ENCODE results near the gene PARD6G.
"Not testable (repeated sequence)": the region's sequence is repeated elsewhere in the genome, so short reads cannot be mapped to it uniquely, and the experiment has no call there.

PARD6G gene

DNA sequence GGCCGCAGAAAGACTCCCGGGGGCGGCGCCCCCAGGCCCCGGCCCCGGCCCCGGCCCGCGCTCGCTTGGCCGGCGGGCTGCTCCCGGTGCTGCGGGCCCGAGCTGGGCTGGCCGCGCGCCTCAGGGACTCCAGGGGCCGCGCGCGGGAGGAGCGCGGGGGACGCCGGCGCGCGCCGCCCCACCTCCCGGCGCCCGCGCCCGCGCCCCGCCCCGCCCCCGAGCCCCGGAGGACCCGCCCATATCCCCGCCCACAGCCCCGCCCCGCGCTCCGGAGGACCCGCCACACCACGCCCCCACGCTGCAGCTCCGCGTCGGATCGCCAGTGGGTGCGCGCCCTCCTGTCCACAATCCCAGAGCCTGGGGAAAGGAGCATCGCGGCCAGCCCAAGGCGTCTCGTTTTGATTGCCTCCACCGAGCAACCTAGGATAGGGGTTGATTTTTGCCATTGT is at the start of gene PARD6G:
Gene PARD6G, minus strand, starts transcription at position 122 of the 449 bp plus-strand sequence. CDS start 166 bp downstream, outside the sequence.
- DNase-seq = peak; percentile 82

DNA sequence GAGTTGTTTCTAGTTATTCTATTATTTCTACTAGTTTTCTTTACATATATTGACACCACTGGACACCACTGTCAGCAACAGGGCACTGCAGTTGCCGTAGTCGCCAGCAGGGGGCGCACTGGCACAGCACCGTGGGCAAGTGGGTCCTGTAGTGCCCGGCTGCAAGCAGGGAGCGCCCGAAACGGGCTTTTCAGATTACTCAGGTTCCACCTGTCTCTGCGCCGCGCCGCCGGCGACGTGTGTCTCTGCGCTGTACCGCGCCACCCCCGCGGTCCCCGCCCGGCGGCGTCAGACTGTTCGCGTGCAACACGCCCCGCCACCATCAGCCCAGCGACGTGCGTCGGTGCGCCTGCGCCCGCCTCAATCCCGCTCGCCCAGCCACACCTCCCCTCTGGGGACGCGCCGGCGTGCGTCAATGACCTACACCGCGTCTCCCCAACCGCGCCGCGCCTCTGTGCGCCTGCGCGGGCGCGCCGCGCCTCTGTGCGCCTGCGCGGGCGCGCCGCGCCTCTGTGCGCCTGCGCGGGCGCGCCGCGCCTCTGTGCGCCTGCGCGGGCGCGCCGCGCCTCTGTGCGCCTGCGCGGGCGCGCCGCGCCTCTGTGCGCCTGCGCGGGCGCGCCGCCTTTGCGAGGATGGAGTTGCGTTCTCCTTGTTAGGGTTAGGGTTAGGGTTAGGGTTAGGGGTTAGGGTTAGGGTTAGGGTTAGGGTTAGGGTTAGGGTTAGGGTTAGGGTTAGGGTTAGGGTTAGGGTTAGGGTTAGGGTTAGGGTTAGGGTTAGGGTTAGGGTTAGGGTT is 15.1 kb upstream of the PARD6G start:
- not testable (repeated sequence) for DNase-seq

DNA sequence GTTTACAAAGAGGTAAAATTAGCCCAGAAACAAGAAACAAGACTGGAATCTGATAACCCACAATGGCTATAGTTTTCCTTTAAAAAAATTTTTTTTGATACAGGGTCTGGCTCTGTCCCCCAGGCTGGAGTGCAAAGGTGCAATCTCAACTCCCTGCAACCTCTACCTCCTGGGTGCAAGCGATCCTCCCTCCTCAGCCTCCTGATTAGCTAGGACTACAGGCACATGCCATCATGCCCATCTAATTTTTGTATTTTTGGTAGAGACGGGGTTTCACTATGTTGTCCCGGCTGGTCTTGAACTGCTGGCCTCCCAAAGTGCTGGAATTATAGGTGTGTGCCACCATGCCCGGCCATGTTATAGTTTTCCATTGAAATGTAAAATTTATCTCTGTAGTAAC is 12.3 kb upstream of the PARD6G start:
- DNase-seq = no peak

- DNase-seq = no peak
These were observed 11.3 kb upstream of the PARD6G start for GRCh38 chr18:80258640-80259039.

DNA sequence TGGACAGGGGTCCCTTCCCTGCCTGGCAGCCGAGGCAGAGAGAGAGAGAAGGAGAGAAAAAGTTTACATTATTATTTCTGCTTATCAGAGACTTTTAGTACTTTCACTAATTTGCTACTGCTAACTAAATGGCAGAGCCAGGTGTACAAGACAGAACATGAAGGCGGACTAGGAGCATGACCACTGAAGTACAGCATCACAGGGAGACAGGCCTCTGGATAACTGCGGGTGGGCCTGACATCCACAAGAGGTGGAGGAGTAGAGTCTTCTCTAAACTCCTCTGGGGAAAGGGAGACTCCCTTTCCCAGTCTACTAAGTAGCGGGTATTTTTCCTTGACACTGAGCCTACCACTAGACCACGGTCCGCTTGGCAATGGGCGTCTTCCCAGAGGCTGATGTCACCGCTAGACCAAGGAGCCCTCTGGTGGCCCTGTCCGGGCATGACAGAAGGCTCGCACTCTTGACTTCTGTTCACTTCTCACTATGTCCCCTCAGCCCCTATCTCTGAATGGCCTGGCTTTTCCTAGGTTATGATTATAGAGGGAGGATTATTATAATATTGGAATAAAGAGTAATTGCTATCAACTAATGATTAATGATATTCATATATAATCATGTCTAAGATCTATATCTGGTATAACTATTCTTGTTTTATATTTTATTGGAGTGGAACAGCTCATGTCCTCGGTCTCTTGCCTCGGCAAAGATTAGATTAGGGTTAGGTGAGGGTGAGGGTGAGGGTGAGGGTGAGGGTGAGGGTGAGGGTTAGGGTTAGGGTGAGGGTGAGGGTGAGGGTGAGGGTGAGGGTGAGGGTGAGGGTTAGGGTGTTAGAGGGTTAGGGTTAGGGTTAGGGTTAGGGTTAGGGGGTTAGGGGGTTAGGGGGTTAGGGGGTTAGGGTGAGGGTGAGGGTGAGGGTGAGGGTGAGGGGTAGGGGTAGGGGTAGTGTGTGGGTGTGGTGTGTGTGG is 10.5 kb upstream of the PARD6G start:
- not testable (repeated sequence) for DNase-seq

DNA sequence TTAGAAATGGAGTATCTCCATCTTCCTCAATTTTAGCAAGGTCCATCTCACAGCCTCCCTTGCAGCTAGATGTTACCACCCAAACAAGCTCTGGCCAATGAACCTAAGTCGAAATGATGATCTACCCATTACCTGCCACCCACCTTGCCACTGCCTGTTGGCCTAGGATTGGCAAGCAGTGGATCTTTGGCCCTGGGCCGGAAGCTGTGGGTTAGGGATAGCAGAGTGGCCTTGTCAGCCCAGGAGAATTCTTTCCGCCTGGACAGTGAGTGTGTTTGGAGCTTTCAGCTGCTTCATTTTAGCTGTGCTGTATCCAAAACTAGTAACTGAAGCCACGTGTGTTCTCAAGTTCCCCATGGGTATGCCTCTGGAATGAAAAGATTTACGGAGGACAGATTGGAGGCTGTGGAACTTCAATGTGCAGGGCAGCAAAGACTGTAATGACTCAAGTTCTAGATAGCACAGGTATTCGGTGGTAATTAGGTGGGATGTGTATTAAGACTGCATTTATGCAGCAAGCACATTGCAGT is 7.7 kb upstream of the PARD6G start:
- DNase-seq = no peak

DNA sequence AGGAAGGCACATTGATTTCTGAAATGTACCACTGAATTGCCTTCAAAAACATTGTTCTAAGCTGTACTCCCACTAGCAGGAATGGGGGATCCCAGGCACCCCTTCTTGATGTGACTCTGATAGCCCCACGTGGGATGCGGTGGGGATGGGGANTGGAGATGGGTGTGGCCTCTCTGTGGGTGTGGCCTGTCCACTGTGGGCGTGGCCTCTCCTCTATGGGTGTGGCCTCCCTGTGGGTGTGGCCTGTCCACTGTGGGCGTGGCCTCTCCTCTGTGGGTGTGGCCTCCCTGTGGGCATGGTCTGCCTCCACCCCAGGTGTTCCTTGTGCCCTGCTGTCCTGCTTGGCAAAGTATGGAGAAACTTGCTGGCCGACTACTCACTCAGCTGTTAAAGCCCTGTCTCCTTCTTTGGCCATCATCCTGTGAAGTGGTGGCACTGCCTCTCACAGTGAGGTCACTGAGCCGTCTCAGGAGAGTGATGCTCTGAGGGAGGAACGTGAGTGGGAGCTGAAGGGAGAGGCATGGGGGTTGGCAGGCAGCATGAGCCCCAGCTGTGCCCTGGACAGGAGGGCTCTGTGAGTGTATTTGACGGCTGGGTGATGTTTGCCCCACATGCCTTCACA is 6.7 kb upstream of the PARD6G start:
- DNase-seq = no peak

DNA sequence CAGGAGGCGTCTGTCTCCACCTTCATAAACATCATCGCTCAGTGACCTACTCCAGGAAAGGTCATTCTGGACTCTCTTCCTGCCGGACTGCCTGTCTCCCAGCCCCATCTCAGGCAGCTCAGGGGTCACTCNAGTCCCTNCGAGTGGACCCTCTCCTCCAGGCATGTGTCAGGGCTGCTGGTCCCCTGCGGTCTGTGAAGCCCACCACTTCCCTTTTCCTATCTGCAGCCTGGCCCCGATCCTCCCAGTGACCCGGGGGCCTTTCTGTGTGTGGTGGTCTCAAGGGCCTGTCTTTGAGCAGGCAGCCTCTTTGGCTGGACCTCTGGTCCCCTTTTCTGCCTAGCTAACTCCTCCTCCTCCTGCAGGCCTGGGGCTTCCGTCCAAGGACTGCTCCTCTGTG is 5.9 kb upstream of the PARD6G start:
- no peak for DNase-seq

- DNase-seq = no peak
These were observed 4.8 kb upstream of the PARD6G start for GRCh38 chr18:80252136-80252535.

GRCh38 chr18:80251700-80252099 is 4.4 kb upstream of the PARD6G start:
- no peak for DNase-seq

- no peak for DNase-seq
These were observed 3.5 kb upstream of the PARD6G start for GRCh38 chr18:80250740-80251364.

GRCh38 chr18:80249217-80250093 is 2.1 kb upstream of the PARD6G start:
- DNase-seq = no peak

DNA sequence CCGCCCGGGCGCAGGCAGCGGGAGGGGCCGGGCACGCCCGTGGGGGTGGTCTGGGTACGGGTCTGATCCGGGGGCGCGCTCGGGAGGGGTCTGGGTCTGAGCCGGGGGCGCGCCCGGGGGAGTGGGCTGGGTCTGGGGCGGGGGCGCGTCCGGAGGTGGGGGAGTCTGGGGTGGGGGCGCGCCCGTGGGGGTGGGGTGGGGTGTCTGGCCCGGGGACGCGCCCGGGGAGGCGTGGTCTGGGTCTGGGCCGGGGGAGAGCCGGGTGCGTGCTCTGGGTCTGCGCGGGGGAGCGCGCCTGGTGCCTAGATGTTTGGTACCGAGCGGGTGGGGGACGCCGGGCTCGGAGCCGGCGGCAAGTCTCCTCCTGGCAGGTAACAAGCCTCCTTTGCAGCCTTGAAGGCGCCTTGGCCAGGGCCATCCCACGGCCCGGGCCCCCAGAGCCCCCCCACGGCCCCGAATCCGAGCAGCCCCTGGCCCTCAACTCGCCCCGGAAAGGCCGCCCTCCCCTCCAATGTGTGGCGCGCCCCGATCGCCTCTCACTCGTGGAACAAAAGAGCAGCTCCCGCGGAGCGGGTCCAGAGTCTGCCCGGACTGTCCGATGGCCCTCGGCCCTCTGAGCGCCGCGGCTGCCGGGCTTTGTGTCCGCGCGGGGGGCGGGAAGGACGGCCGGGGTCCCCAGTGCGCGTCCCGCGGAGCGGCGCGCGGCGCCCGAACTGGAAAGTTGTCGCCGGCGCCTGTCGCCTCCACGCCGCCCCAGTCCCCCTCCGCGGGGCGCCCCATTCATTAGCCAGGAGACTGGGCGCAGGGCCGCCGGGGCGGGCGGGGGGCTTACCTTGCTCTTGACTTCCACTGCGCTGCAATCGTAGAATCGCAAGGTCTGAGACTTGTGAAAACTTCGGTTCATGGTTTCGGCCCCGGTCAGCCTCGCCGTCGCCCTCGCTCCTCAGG is 595 bp downstream of the PARD6G start:
- DNase-seq = peak; percentile 81

GRCh38 chr18:80245781-80246444 is 1.4 kb downstream of the PARD6G start:
- no peak for DNase-seq

DNA sequence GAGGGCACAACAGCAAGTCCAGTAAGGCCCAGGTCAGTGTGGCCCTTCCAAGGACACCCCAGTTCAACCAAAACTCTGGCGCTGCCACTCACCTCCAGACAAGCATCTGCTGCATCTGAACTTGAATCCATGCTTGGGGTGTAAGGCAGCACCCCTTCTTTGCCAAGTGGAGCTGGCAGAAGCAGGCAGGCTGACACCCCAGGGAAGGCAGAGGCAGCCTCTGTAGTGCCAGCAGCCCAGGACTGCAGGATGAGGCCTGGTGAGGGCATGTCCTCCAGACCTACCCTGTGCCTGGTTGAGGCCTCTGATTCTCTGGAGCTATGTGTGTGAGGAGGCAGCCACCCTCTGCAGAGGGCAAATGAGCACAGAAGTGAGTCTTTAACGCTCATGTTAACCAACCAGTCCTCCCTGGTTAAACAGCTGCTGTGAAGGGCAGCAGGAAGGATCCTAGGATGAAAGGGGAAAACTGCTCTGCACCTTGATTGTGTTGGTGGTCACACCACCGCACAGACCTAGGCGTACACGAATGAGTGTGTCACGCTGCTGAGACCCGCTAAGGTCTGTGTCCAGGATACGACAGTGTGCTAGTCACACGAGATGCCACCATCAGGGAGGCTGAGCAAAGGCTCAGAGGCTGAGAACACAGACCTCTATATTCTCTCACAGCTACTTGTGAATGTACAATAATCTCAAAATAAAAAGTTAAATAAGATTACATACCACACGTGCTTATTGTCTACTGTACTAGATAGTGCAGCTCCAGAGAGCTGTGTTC is 2.2 kb downstream of the PARD6G start:
- DNase-seq = no peak

DNA sequence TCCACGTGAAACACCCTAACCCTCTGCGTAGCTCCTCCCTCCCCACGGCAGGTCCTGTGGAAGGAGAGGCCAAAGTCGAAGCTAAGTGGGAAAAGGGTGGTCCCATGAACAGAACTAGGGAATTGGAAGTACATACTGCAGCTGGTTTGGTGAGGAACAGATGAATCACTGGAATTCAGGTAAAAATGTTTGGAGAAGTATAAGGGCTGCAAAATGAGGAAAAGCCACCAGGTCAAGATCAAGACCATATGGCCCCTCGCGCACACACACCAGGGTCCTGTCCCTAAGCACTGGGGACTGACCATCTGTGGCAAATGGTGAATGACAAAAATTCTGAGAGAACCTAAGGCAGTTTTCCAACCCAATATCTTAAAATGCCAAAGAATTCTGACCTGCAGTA is 3.1 kb downstream of the PARD6G start:
- no peak for DNase-seq

- no peak for DNase-seq
These were observed 4.1 kb downstream of the PARD6G start for GRCh38 chr18:80243204-80243603.

- DNase-seq = no peak
These were observed 5.2 kb downstream of the PARD6G start for GRCh38 chr18:80241919-80242777.
